Fibroblast of skin of right biceps (primary cell): ENCODE data around the gene TNIP1.
A peak's percentile ranks its signal among the peaks of the same experiment; 100 is the strongest.

Experiments
- DNase-seq: peaks from one replicate; pipeline ENCODE4 v3.0.0-alpha.2; 2013

Gene TNIP1

DNA sequence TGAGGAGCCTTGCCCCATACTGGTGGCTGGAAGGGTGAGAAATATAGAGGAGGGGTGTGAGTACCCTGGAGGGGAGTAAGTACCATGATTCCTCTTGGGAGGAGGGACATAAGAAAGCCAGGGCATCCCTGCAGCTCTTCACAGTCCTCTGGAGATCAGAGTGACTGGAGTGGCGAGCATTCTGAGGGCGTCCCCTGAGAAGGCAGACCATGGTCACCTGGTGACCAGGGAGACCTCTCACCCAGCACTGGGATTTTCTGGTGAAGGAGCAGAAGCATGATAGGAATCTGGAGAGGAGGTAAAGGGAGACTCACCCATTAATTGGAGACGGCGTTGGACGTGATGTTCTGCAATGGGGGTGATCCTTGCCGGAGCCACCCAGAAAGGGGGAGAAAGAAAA is 88.1 kb downstream of the TNIP1 start:
- DNase-seq, result no peak

DNA sequence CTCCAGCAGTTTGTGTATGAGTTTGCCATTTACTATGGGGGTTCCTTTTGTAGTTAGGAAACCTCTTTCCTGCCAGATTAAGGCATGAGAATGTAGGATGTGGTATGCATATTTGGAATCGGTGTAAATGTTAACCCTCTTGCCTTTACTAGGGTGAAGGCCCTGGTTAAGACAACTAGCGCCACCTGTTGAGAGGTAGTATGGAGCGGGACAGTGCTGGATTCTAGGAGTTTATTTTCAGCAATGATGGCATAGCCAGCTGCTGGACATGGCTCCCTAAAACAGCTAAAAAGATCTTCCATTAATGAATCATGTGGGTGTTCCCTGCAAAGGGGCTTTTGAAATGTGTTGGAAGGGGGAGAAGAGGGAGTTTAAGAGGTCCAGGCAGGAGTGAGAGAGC is 91.1 kb downstream of the TNIP1 start:
- peak; percentile 9 for DNase-seq

DNA sequence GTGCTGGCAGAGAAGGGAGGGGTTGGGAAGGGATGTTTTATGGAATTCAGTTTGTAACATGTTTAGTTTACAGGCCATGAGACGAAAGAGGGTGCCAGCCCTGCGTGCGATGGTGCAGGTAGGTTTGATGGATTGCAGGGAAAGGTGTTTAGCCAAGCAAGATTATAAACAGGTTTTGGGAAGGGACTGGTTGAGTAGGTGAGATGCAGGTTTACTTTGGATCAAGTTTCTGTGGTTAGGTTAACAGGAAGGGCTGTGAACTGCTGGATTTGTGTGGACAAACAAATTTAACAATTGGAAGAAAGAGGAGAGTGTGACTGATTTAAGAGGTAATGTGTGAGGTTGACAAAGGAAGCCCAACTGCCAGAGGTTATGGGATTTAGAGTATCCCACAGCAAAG is 93.1 kb downstream of the TNIP1 start:
- DNase-seq, result no peak
